PFSK-1 (cell line): ENCODE results near the gene SEZ6L.

Experiments used
- FOXP2 ChIP-seq: optimal IDR thresholded peaks from 2 replicates; pipeline ENCODE3; 2011; ENCODE audit warnings: borderline replicate concordance, control low read depth, inconsistent platforms; ENCODE audit not compliant: insufficient read depth; ENCODE audit errors: extremely low read length, extremely low read depth
- POLR2AphosphoS5 ChIP-seq: IDR thresholded peaks from 2 replicates; pipeline ENCODE4 v1.6.1; 2012; ENCODE audit warnings: low read depth, mild to moderate bottlenecking, control low read depth, low read length, moderate library complexity
- SIN3A ChIP-seq: IDR thresholded peaks from 2 replicates; pipeline ENCODE4 v1.6.1; 2012; ENCODE audit warnings: mild to moderate bottlenecking, low read length, moderate library complexity, borderline replicate concordance; ENCODE audit not compliant: insufficient read depth
- TAF1 ChIP-seq: IDR thresholded peaks from 2 replicates; pipeline ENCODE4 v1.6.1; 2012; ENCODE audit warnings: low read length, control low read depth, borderline replicate concordance; ENCODE audit not compliant: insufficient read depth
- TF ChIP-seq, protein P1 (sequence below), 2 experiments: IDR thresholded peaks; 2 replicates each; pipeline versions ENCODE4 v1.6.1 to v1.8.0; 2011 to 2012; ENCODE audit warnings: low read depth in 2 of 2, low read length in 2 of 2, control low read depth in 1 of 2, inconsistent platforms in 1 of 2, mild to moderate bottlenecking in 1 of 2, moderate library complexity in 1 of 2; ENCODE audit not compliant: insufficient read depth in 1 of 2

SEZ6L gene

DNA sequence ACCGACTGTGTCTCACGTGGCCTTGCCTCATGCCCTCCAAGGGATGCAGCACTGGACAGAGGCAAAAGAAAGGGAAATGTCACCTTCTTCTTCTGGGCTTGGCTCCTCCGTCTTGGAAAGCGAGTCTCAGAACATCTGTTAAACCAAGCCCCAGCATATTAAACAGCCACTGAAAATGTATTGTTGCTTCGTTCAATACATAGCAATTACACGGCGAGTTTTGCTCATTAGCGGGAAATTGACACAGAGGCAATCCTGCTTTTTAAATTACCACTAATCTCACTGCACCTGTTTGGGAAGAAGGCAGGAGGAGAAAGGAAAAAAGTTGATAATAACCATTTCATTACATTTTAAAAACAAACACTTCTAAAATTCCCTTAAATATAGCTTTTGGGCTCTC, 72.1 kb downstream of the SEZ6L start:
- TF ChIP-seq FOXP2 (no peak), POLR2AphosphoS5 (no peak), SIN3A (no peak), TAF1 (no peak)
- TF ChIP-seq, protein P1, sequence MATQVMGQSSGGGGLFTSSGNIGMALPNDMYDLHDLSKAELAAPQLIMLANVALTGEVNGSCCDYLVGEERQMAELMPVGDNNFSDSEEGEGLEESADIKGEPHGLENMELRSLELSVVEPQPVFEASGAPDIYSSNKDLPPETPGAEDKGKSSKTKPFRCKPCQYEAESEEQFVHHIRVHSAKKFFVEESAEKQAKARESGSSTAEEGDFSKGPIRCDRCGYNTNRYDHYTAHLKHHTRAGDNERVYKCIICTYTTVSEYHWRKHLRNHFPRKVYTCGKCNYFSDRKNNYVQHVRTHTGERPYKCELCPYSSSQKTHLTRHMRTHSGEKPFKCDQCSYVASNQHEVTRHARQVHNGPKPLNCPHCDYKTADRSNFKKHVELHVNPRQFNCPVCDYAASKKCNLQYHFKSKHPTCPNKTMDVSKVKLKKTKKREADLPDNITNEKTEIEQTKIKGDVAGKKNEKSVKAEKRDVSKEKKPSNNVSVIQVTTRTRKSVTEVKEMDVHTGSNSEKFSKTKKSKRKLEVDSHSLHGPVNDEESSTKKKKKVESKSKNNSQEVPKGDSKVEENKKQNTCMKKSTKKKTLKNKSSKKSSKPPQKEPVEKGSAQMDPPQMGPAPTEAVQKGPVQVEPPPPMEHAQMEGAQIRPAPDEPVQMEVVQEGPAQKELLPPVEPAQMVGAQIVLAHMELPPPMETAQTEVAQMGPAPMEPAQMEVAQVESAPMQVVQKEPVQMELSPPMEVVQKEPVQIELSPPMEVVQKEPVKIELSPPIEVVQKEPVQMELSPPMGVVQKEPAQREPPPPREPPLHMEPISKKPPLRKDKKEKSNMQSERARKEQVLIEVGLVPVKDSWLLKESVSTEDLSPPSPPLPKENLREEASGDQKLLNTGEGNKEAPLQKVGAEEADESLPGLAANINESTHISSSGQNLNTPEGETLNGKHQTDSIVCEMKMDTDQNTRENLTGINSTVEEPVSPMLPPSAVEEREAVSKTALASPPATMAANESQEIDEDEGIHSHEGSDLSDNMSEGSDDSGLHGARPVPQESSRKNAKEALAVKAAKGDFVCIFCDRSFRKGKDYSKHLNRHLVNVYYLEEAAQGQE (IDR thresholded peaks at IDR 0.05; ENCODE audit: insufficient read depth in 1 of 2, low read depth in 2 of 2, low read length in 2 of 2), result no peak

DNA sequence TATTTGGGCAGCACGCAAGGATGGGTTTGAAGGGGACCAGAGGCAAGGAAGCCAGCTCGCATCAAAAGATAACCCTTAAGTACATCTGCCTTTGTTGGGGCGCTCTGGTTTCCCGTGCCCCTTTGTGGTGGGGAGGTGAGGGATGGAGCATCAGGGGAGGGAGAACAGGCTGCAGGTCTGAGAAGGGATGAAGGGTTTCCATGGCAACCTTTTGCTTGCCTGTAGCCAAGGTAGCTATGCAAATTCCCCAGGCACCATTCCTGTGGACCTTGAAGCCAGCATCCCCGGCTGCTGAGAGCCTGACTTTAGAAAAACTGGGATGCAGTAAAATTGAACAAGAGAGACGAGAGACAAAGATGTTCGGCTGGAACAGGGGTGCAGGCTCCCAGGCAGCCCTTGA, 75.7 kb downstream of the SEZ6L start:
- TF ChIP-seq SIN3A, result no peak

GRCh38 chr22:26246552-26246951, 77.3 kb downstream of the SEZ6L start:
- TF ChIP-seq TAF1 (no peak), POLR2AphosphoS5 (no peak), SIN3A (no peak), FOXP2 (no peak)
- TF ChIP-seq, protein P1 (IDR thresholded peaks at IDR 0.05; ENCODE audit: insufficient read depth in 1 of 2, low read depth in 2 of 2, low read length in 2 of 2), result no peak

DNA sequence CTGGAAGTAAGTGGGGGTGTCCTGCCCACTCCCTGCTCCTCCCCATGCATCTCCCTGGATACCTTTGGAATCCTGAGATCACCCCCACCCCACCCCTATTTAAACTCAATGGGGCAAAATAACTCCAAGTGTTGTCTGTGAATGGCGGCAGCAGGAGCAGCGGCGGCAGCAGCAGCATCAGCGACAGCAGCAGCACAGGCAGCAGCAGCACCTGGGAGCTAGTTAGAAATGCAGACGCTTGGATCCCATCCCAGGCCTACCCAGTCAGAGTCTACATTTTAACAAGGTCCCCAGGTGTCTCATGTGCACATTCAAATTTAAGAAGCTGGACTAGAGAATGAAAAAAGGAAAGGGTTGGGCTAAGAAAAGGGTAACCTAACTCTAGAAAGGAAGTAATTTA, 82.6 kb downstream of the SEZ6L start:
- TF ChIP-seq, protein P1 (IDR thresholded peaks at IDR 0.05; ENCODE audit: insufficient read depth in 1 of 2, low read depth in 2 of 2, low read length in 2 of 2), result no peak
- TF ChIP-seq TAF1 (no peak), POLR2AphosphoS5 (no peak), FOXP2 (no peak), SIN3A (no peak)

- TF ChIP-seq FOXP2, result no peak
- TF ChIP-seq, protein P1 (IDR thresholded peaks at IDR 0.05; ENCODE audit: insufficient read depth in 1 of 2, low read depth in 2 of 2, low read length in 2 of 2), result peak; percentile 84 to 94
Observed at GRCh38 chr22:26259510-26259909, 90.2 kb downstream of the SEZ6L start.
